NB4 (cell line): Measurements from ENCODE around the gene GALNTL6.

ENCODE experiments used
- MYC ChIP-seq: IDR thresholded peaks from 2 replicates; pipeline ENCODE4 v1.6.1; 2011; ENCODE audit warnings: low read depth, low read length
- POLR2A ChIP-seq: IDR thresholded peaks from 2 replicates; pipeline ENCODE4 v1.6.1; 2011; ENCODE audit warnings: mild to moderate bottlenecking; ENCODE audit not compliant: insufficient read length; ENCODE audit errors: extremely low read depth
- TF ChIP-seq, protein P1 (sequence below): IDR thresholded peaks from one replicate; pipeline ENCODE4 v1.5.1; 2012; ENCODE audit warnings: low read depth, low read length
- TF ChIP-seq, protein P2 (sequence below): IDR thresholded peaks from 2 replicates; pipeline ENCODE4 v1.6.1; 2011; ENCODE audit warnings: low read depth, low read length

DNA sequence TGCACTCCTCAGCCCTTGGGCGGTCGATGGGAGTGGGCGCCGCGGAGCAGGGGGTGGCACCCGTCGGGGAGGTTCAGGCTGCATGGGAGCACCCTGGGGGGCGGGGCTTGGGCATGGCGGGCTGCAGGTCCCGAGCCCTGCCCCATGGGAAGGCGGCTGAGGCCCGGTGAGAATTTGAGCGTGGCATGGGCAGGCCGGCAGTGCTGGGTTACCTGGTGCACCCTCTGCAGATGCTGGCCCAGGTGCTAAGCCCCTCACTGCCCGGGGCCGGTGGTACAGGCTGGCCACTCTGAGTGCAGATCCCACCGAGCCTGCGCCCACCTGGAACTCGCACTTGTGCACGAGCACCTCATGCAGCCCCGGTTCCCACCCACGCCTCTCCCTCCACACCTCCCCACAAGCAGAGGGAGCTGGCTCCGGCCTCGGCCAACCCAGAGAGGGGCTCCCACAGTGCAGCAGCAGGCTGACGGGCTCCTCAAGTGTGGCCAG is 556.3 kb downstream of the GALNTL6 start:
- TF ChIP-seq, protein P1, sequence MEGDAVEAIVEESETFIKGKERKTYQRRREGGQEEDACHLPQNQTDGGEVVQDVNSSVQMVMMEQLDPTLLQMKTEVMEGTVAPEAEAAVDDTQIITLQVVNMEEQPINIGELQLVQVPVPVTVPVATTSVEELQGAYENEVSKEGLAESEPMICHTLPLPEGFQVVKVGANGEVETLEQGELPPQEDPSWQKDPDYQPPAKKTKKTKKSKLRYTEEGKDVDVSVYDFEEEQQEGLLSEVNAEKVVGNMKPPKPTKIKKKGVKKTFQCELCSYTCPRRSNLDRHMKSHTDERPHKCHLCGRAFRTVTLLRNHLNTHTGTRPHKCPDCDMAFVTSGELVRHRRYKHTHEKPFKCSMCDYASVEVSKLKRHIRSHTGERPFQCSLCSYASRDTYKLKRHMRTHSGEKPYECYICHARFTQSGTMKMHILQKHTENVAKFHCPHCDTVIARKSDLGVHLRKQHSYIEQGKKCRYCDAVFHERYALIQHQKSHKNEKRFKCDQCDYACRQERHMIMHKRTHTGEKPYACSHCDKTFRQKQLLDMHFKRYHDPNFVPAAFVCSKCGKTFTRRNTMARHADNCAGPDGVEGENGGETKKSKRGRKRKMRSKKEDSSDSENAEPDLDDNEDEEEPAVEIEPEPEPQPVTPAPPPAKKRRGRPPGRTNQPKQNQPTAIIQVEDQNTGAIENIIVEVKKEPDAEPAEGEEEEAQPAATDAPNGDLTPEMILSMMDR: no peak
- TF ChIP-seq POLR2A (no peak), MYC (no peak)
- TF ChIP-seq, protein P2, sequence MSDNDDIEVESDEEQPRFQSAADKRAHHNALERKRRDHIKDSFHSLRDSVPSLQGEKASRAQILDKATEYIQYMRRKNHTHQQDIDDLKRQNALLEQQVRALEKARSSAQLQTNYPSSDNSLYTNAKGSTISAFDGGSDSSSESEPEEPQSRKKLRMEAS: no peak
